ENCODE measurements around the gene HAO2. TPM values are rescaled to one million over a fixed set of nuclear protein-coding genes. Genes with fewer than 3 reads are reported as not detected.

Gene HAO2
- total RNA-seq, result not detected in 2 replicates

DNA sequence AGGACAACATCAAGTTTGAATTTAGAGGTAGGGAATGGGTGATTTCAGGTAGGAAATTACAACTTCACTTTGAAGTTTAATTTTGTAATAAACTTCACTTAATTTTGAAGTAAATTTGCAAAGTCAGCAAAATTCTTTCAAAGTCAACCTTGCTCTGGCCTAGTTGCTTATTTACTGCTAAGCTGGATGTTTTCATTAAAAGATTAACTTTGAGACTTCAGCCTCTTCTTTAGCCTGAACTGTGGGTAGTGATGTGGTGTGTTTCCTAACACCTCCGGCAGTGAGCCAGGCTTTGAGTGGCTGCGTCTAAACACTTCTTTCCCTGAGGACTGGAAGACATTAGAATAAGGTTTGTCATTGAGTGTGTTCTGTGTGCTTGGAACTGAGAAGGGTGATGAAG lies at the start of gene HAO2:
Gene HAO2 (plus strand): TSS at position 232 of the 400 bp plus-strand sequence. CDS start 12,301 bp downstream, outside the sequence.

DNA sequence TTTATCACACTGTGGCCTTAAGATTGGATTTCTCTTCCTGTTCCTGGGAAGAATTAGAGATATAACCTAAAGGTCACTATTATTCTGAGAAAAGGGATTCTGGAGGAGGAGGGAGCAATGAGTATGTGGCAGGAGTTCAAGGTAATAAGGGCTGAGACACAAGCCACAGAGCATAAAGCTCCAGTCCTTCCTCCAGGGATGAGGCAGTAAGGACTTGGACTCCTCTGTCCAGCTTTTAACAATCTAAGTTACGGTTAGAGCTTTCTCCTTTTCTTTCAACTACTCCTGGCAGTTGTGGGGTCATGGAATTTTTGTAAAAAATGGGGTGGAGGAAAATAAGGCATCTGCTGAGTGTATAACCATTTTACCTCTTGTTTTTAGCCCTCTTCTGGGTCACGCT lies 46.4 kb downstream of the HAO2 start, which contains the start of gene HSD3B2:
Gene HSD3B2 (plus strand): TSS at position 201 of the 400 bp plus-strand sequence. CDS start 270 bp downstream, outside the sequence.

Other genes with a start within 250 kb of the HAO2 start
- gene WARS2, start 228.1 kb upstream of the HAO2 start, total RNA-seq, result 10.0 and 17.7 TPM in 2 replicates
- gene HSD3B2, start 46.4 kb downstream of the HAO2 start, total RNA-seq, result not detected in 2 replicates
- gene HSD3B1, start 138.4 kb downstream of the HAO2 start, total RNA-seq, result not detected in 2 replicates

All from bladder microvascular endothelial cell (primary cell).